Neuron (in vitro differentiated cells): Measurements from ENCODE around the gene CCND2.

Source experiments
- H2AFZ ChIP-seq: one replicate; pipeline ENCODE4 v1.6.1; 2013; ENCODE audit warnings: low read depth, mild to moderate bottlenecking, inconsistent platforms, low read length, moderate library complexity
- H3K27me3 ChIP-seq: one replicate; pipeline ENCODE4 v1.6.1; 2013; ENCODE audit warnings: low read length; ENCODE audit not compliant: insufficient read depth
- H3K36me3 ChIP-seq: one replicate; pipeline ENCODE4 v1.6.1; 2013; ENCODE audit warnings: low read length; ENCODE audit not compliant: insufficient read depth
- H3K4me1 ChIP-seq: one replicate; pipeline ENCODE4 v1.6.1; 2013; ENCODE audit warnings: low read length; ENCODE audit not compliant: insufficient read depth
- H3K4me3 ChIP-seq: 2 replicates; pipeline ENCODE4 v1.5.1; 2013; ENCODE audit warnings: mild to moderate bottlenecking, low read length, moderate library complexity
- H3K9me3 ChIP-seq: one replicate; pipeline ENCODE4 v1.6.1; 2013; ENCODE audit warnings: low read length

CCND2 gene

GRCh38 chr12:4273652-4274395 lies at the start of gene CCND2:
CCND2 (plus strand) TSS chr12:4273762; CDS start chr12:4274041, 279 bp downstream.
- Histone ChIP-seq H3K9me3 (no peaks in the 10 kb centered on the region), H3K4me1 (peaks cover 58% of the 10 kb centered on the region), H3K27me3 (peaks cover 18% of the 10 kb centered on the region), H3K4me3 (peak within 1 kb of the TSS; percentile 75), H2AFZ (peak within 1 kb of the TSS; percentile 91), H3K36me3 (peaks cover 25% of the 10 kb centered on the region)

- Histone ChIP-seq H3K36me3 (no peaks in the 10 kb centered on the region), H3K9me3 (no peaks in the 10 kb centered on the region), H2AFZ (no peak overlapping the region), H3K27me3 (no peaks in the 10 kb centered on the region), H3K4me1 (no peaks in the 10 kb centered on the region), H3K4me3 (no peak overlapping the region)
Measured at GRCh38 chr12:4224206-4224889, 49.2 kb upstream of the CCND2 start.

- H3K4me1 ChIP-seq = no peaks in the 10 kb centered on the region
- H3K4me3 ChIP-seq = no peak overlapping the region
- H3K36me3 ChIP-seq = no peaks in the 10 kb centered on the region
- H3K9me3 ChIP-seq = no peaks in the 10 kb centered on the region
- no peaks in the 10 kb centered on the region for H3K27me3 ChIP-seq
- no peak overlapping the region for H2AFZ ChIP-seq
Measured at GRCh38 chr12:4225571-4225970, 48.0 kb upstream of the CCND2 start.

GRCh38 chr12:4227046-4227445 lies 46.5 kb upstream of the CCND2 start:
- Histone ChIP-seq H3K27me3 (no peaks in the 10 kb centered on the region), H2AFZ (no peak overlapping the region), H3K36me3 (no peaks in the 10 kb centered on the region), H3K4me3 (no peak overlapping the region), H3K4me1 (no peaks in the 10 kb centered on the region), H3K9me3 (no peaks in the 10 kb centered on the region)

- Histone ChIP-seq H3K4me1 (no peaks in the 10 kb centered on the region), H3K36me3 (no peaks in the 10 kb centered on the region), H3K9me3 (no peaks in the 10 kb centered on the region), H2AFZ (no peak overlapping the region), H3K4me3 (no peak overlapping the region), H3K27me3 (peaks cover 10% of the 10 kb centered on the region)
Measured at GRCh38 chr12:4228122-4228580, 45.4 kb upstream of the CCND2 start.

- Histone ChIP-seq H3K36me3 (no peaks in the 10 kb centered on the region), H3K4me1 (no peaks in the 10 kb centered on the region), H3K9me3 (no peaks in the 10 kb centered on the region), H3K27me3 (peaks cover 20% of the 10 kb centered on the region), H2AFZ (no peak overlapping the region), H3K4me3 (no peak overlapping the region)
Measured at GRCh38 chr12:4230526-4230925, 43.0 kb upstream of the CCND2 start.

- Histone ChIP-seq H3K27me3 (peaks cover 5% of the 10 kb centered on the region), H3K4me3 (no peak overlapping the region), H3K4me1 (no peaks in the 10 kb centered on the region), H3K9me3 (no peaks in the 10 kb centered on the region), H3K36me3 (no peaks in the 10 kb centered on the region), H2AFZ (no peak overlapping the region)
Measured at GRCh38 chr12:4238577-4238976, 35.0 kb upstream of the CCND2 start.

GRCh38 chr12:4239746-4240145 lies 33.8 kb upstream of the CCND2 start:
- no peaks in the 10 kb centered on the region for H3K9me3 ChIP-seq
- H2AFZ ChIP-seq = no peak overlapping the region
- no peaks in the 10 kb centered on the region for H3K27me3 ChIP-seq
- no peak overlapping the region for H3K4me3 ChIP-seq
- no peaks in the 10 kb centered on the region for H3K36me3 ChIP-seq
- no peaks in the 10 kb centered on the region for H3K4me1 ChIP-seq

GRCh38 chr12:4240161-4240783 lies 33.3 kb upstream of the CCND2 start:
- H3K4me1 ChIP-seq = no peaks in the 10 kb centered on the region
- H3K9me3 ChIP-seq = no peaks in the 10 kb centered on the region
- no peaks in the 10 kb centered on the region for H3K36me3 ChIP-seq
- no peaks in the 10 kb centered on the region for H3K27me3 ChIP-seq
- H2AFZ ChIP-seq = no peak overlapping the region
- no peak overlapping the region for H3K4me3 ChIP-seq

GRCh38 chr12:4240981-4241380 lies 32.6 kb upstream of the CCND2 start:
- no peak overlapping the region for H3K4me3 ChIP-seq
- no peaks in the 10 kb centered on the region for H3K9me3 ChIP-seq
- peaks cover 3% of the 10 kb centered on the region for H3K27me3 ChIP-seq
- peaks cover under 1% of the 10 kb centered on the region for H3K4me1 ChIP-seq
- H3K36me3 ChIP-seq = no peaks in the 10 kb centered on the region
- H2AFZ ChIP-seq = no peak overlapping the region

- H3K9me3 ChIP-seq = no peaks in the 10 kb centered on the region
- peaks cover 4% of the 10 kb centered on the region for H3K4me1 ChIP-seq
- H3K4me3 ChIP-seq = no peak overlapping the region
- no peak overlapping the region for H2AFZ ChIP-seq
- H3K36me3 ChIP-seq = no peaks in the 10 kb centered on the region
- peaks cover 3% of the 10 kb centered on the region for H3K27me3 ChIP-seq
Measured at GRCh38 chr12:4241592-4241991, 32.0 kb upstream of the CCND2 start.

- peaks cover 4% of the 10 kb centered on the region for H3K4me1 ChIP-seq
- no peaks in the 10 kb centered on the region for H3K36me3 ChIP-seq
- H2AFZ ChIP-seq = no peak overlapping the region
- no peaks in the 10 kb centered on the region for H3K9me3 ChIP-seq
- H3K4me3 ChIP-seq = no peak overlapping the region
- H3K27me3 ChIP-seq = peaks cover 3% of the 10 kb centered on the region
Measured at GRCh38 chr12:4242595-4242994, 31.0 kb upstream of the CCND2 start.

GRCh38 chr12:4243091-4243490 lies 30.5 kb upstream of the CCND2 start:
- H3K27me3 ChIP-seq = peaks cover 3% of the 10 kb centered on the region

More at GRCh38 chr12:4243091-4243490, 30.5 kb upstream of the CCND2 start:
- Histone ChIP-seq H3K4me1 (peaks cover 4% of the 10 kb centered on the region), H2AFZ (no peak overlapping the region), H3K4me3 (no peak overlapping the region), H3K36me3 (no peaks in the 10 kb centered on the region), H3K9me3 (no peaks in the 10 kb centered on the region)
